Measurements from ENCODE around the gene DHDDS. TPM values are rescaled to one million over a fixed set of nuclear protein-coding genes. Genes with fewer than 3 reads are reported as not detected.

The DHDDS gene
- total and polyA plus RNA-seq, 2 of the 13 experiments (the other 11 are each of a cell fraction or from before 2014, with no cell fraction given): 18.9 to 28.3 TPM

- no peak for TF ChIP-seq ZFP37 (CRISPR knock-in tag; IDR thresholded peaks at IDR 0.05; ENCODE audit: borderline replicate concordance)
- TF ChIP-seq NFIC (IDR thresholded peaks at IDR 0.05; ENCODE audit: low read length): no peak
- peak; percentile 79; the same call in 1 of the 2 replicates for TF ChIP-seq ZBTB25 (CRISPR knock-in tag; IDR thresholded peaks at IDR 0.05)
- peak; percentile 44; the same call in 1 of the 2 replicates for TF ChIP-seq ZNF639 (CRISPR knock-in tag; conservative IDR thresholded peaks at IDR 0.05)
- peak; percentile 55; the same call in 1 of the 2 replicates for TF ChIP-seq ZNF292 (CRISPR knock-in tag; IDR thresholded peaks at IDR 0.05; ENCODE audit: borderline replicate concordance, low read depth)
- no peak for TF ChIP-seq XBP1 (CRISPR knock-in tag; IDR thresholded peaks at IDR 0.05)
- TF ChIP-seq EHMT2 (IDR thresholded peaks at IDR 0.05; ENCODE audit: borderline replicate concordance, low read depth, low read length): peak; percentile 68; the same call in 1 of the 2 replicates
- TF ChIP-seq MZF1 (CRISPR knock-in tag; IDR thresholded peaks at IDR 0.05; ENCODE audit: borderline replicate concordance): no peak
- TF ChIP-seq ETV6 (CRISPR knock-in tag; conservative IDR thresholded peaks at IDR 0.05): no peak
- no peak for TF ChIP-seq STAT5B (CRISPR knock-in tag; IDR thresholded peaks at IDR 0.05)
- TF ChIP-seq THAP9 (CRISPR knock-in tag; IDR thresholded peaks at IDR 0.05; ENCODE audit: borderline replicate concordance): no peak
- TF ChIP-seq KLF13 (CRISPR knock-in tag; IDR thresholded peaks at IDR 0.05): no peak
- TF ChIP-seq ZNF788 (CRISPR knock-in tag; IDR thresholded peaks at IDR 0.05; ENCODE audit: borderline replicate concordance): peak; percentile 89; the same call in 1 of the 2 replicates
- 0 out of 2 replicates have a peak, but pooled peaks have one; percentile 39 for TF ChIP-seq MXD4 (CRISPR knock-in tag; IDR thresholded peaks at IDR 0.05)
- TF ChIP-seq MBD4 (IDR thresholded peaks at IDR 0.05; ENCODE audit: borderline replicate concordance, low read length): no peak
Observed at GRCh38 chr1:26387447-26387846, 44.7 kb upstream of the DHDDS start (continued).
